ENCODE results near the gene FRMD4A. TPM values are rescaled to one million over a fixed set of nuclear protein-coding genes. Genes with fewer than 3 reads are reported as not detected.

Gene FRMD4A
- 10 to 100 TPM; 37.8 to 41.6 TPM for total RNA-seq
- long read RNA-seq, donor 1, partial matches to known transcripts = 0 of 20 reads
- long read RNA-seq, donor 1, other reads (novel, unspliced or antisense) = 17 of 20 reads
- long read RNA-seq, donor 2, transcript FRMD4A-209 (3 exons, 1,287 nt) = major isoform, 5 of 29 reads
- long read RNA-seq, donor 2, partial matches to known transcripts = 1 of 29 reads
- long read RNA-seq, donor 2, other reads (novel, unspliced or antisense) = 23 of 29 reads

- intact Hi-C loops (cut with DNase I) = no loop called here
- DNase-seq (ENCODE audit: low spot score) = no peak
These were observed at the start of gene FRMD4A for GRCh38 chr10:14330388-14331061. Gene FRMD4A, minus strand, starts transcription at chr10:14330924.

DNA sequence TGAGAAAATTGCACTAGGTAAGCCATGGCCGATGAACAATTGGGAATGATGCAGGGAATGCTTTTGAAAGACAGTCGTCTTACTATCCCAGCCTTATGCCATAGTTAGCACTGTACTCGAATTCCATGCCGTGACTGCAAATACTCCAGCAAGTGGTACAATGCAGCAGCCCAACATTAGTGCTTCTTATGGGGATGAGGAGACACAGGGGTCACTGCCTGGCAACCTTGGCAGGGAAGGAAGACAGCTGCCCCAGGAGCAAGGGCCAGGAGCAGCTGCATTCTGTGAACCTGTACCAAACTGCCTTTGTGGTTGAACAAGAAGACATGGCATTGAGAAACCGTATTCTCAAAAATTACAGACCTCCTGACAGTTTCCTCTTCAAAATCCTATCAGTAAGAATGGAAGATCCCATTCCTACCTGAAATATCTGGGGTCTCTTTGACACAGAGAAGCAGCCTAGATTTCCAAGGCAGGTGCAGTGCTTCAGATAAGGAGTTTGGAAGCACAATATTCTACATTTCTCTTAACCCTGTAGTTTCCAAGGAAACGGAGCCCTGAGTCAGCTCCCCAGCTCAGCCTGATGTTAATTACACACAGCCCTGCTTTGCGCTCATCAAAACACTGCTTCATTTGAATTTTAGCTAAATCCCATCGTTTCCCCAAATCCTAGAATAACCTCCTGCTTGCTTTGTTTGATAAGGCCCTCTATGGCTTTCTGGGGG, 49.0 kb upstream of the FRMD4A start:
- intact Hi-C loops (cut with DNase I) = no loop called here
- no peak for DNase-seq (ENCODE audit: low spot score)

DNA sequence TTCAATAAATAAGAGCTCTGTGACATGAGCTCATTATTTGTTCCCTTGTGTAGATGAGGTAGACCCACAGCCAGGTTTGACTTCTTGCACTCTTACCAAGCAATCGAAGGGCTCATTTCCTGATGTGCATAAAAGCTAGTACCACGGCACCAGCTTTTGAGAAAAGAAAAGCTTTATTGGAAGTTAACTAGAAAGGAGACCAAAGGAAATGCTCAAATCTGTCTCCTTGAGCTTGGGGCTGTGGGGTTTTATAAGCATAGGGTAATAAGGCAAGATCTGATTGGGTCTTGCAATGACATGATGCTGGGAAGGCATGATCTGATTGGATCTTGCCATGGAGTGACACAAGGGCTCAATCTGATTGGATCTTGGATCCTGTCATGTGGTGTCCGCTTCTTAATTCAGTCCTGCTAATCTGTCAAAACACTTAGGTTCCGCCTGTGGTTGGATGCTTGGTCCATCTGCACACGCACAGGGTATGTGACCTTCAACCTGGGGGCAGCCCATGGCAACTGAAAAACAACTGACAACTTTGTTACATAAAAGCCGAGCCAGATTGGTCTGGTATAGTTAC, 47.8 kb upstream of the FRMD4A start:
- DNase-seq (ENCODE audit: low spot score) = no peak
- intact Hi-C loops (cut with DNase I) = no loop called here

GRCh38 chr10:14377591-14378175, 47.0 kb upstream of the FRMD4A start:
- intact Hi-C loops (cut with DNase I) = no loop called here
- DNase-seq (ENCODE audit: low spot score) = no peak

DNA sequence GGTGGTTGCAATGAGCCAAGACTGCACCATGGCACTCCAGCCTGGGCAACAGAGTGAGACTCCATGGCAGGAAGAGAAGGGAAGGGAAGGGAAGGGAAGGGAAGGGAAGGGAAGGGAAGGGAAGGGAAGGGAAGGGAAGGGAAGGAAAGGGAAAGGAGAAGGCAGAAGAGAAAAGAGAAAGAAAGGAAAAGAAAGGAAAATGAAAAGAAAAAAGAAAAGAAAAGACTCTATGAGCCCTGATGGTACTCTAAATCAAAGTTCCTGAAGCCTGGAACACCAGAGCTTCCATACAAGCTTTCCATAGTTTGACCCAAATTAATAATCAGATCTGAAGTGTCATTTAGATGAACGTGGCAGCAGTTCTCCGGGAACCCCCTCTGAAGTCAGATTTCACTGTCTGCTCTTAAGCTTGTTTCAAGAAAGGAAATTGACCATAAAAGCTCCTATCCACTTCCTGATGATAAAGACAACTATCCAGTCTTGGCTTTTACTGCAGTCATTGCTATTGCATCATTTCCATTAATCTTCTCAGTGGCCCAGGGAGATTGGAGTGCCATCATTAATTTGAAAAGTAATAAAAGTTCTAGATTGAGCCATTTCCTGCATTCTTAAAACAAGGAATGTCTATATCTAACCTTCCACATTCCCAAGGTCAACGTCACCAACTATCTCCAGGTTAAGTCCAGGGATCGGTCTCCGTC, 44.2 kb upstream of the FRMD4A start:
- DNase-seq (ENCODE audit: low spot score) = no peak
- intact Hi-C loops (cut with DNase I) = no loop called here

GRCh38 chr10:14372606-14373005, 41.9 kb upstream of the FRMD4A start:
- intact Hi-C loops (cut with DNase I) = no loop called here
- no peak for DNase-seq (ENCODE audit: low spot score)

DNA sequence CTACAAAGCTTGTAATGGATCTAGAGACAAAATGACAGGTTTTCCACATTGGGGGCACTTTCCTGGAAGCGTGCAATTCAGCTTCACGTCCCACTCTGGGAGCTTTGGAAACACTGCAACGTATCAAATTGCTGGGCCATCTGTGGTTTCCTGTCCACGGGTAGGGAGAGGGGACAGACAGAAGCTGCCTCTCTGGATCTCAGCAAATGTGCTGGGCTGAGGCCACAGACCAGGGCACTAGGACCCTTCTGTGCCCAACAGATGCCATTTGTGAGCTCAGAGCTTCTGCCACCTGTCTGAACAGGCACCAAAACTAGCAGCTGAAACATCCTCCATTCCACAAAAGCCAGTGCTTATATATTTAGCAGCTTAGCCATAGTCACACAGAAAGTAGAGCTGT, 40.9 kb upstream of the FRMD4A start:
- intact Hi-C loops (cut with DNase I) = no loop called here
- no peak for DNase-seq (ENCODE audit: low spot score)

DNA sequence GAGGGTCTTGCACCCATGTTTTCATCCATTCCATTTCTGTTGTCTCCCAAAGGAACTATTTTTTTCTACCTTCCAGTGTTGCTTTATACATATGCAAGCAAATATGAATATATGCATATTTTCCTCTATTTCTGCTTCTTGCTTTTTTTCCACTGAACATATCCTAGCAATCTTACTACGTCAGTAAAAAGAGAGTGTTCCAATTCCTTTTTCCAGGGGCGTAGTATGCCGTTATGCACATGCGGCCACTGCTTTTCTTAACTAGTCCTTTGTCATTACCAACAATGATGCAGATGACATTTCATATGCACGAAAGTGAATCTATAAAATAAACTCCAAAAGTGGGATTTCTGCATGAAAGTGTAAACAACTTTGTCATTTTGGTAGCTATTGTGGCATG, 40.2 kb upstream of the FRMD4A start:
- intact Hi-C loops (cut with DNase I) = no loop called here
- no peak for DNase-seq (ENCODE audit: low spot score)

DNA sequence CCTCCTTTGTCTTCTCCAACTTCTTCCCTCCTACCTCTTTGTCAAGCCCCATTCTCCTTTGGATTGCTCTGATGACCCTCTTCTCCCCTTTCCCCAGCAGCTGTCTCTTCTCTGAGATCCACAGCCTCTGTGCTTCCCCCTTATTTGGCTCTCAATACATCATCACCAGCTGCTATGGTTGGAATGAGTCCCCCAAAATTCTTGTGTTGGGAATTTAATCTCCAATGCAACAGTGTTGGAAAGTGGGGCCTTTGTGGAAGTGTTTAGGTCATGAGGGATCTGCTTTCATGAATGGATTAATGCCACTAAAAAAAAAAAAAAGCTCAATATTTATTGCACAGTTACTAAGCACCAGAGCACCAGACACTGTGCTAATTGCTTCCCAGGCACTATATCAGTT, 39.2 kb upstream of the FRMD4A start:
- intact Hi-C loops (cut with DNase I) = no loop called here
- DNase-seq (ENCODE audit: low spot score) = no peak

DNA sequence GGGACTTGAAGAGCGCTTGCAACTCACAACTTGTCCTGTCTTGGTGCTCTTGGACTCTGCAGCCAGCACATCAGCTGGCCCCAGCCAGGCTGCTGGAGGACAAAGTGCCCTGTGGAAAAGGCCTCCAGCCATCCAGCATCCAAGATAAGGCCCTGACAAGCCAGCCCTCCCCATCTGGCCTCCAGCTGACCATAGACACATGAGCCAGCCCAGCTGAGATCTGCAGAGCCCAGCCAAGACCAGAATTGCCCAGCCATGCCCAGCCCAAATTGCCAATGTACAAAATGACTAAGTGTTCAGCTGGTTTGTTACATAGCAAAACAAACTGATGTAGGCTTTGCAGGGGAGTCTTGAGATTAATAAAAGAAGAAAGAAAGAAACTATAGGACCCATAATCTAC, 36.0 kb upstream of the FRMD4A start:
- DNase-seq (ENCODE audit: low spot score) = no peak
- intact Hi-C loops (cut with DNase I) = no loop called here

DNA sequence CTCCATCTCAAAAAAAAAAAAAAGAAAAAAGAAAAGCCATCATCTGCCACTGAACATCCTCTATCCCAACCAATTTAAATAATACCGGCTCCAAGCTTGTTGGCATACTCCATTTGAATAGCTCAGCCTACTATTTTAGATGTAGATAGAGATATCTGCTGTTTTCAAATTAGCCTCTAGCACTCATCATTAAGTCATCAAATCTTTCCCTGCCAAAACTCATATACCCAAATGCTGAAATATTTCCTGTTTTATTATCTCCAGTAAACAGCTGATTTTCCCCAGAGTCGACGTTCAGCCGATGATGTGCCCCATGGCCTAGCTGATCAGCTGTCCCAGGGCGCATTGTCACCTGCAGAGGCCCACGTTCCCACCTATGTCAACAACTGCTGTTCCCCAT, 34.5 kb upstream of the FRMD4A start:
- intact Hi-C loops (cut with DNase I) = no loop called here
- DNase-seq (ENCODE audit: low spot score) = no peak

DNA sequence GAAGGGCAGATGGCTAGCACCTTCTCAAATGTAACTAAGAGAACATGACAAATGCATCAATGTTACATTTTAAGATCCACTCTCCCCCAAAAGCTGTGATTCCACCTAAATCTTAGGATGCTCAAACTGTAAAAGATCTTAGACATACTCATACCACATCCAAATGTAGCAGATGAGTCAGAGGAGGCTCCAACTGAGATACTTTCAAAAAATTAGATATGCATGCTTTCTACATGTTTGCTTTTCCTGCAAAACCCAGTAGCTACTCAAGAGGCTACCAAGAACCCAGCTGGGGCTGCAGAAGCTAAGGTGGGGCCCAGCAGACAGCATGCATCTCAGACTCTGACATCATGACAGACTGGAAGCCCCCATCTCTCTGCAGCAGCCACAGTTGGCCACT, 31.4 kb upstream of the FRMD4A start:
- intact Hi-C loops (cut with DNase I) = no loop called here
- no peak for DNase-seq (ENCODE audit: low spot score)

GRCh38 chr10:14360961-14361360, 30.2 kb upstream of the FRMD4A start:
- no peak for DNase-seq (ENCODE audit: low spot score)
- intact Hi-C loops (cut with DNase I) = no loop called here

DNA sequence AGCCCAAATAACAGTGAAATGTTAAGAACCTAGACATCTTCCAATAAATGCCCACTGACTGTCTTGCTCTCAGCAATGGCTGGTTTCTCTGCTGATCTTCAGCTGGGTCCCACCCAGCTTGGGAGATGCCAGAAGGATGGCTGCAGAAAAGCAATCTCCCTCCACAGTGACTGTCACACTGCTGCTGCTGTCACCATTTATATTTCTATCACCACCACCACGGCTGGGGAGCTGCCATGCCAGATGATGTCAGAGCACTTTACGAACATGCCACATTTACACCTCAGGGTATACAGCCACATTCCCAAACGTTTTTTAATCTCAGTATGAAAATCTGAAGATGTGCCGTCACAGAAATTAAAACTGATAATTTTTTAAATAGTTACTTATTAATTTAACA, 29.8 kb upstream of the FRMD4A start:
- intact Hi-C loops (cut with DNase I) = no loop called here
- DNase-seq (ENCODE audit: low spot score) = no peak

GRCh38 chr10:14358886-14359573, 28.3 kb upstream of the FRMD4A start:
- no peak for DNase-seq (ENCODE audit: low spot score)
- intact Hi-C loops (cut with DNase I) = no loop called here

GRCh38 chr10:14356921-14357320, 26.2 kb upstream of the FRMD4A start:
- no peak for DNase-seq (ENCODE audit: low spot score)
- intact Hi-C loops (cut with DNase I) = no loop called here

DNA sequence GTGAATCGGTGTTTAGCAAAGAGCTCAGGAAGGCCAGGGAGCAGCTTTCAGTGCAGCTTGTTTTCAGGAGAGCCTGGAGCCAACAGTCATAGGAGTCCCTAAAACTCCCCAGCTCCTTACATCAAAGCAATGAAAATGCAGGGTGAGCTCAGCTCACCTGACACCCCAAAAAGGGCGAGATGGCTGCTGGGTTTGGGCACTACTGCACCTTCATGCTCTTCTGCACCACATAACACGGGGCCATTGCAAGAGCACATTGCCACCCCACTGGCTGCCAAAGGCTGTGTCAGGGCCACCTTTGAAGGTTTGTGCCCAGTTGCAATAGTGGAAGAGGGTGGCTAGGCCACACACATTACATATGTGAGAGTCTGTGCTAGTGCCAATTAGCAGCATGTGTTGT, 25.0 kb upstream of the FRMD4A start:
- intact Hi-C loops (cut with DNase I) = no loop called here
- no peak for DNase-seq (ENCODE audit: low spot score)

DNA sequence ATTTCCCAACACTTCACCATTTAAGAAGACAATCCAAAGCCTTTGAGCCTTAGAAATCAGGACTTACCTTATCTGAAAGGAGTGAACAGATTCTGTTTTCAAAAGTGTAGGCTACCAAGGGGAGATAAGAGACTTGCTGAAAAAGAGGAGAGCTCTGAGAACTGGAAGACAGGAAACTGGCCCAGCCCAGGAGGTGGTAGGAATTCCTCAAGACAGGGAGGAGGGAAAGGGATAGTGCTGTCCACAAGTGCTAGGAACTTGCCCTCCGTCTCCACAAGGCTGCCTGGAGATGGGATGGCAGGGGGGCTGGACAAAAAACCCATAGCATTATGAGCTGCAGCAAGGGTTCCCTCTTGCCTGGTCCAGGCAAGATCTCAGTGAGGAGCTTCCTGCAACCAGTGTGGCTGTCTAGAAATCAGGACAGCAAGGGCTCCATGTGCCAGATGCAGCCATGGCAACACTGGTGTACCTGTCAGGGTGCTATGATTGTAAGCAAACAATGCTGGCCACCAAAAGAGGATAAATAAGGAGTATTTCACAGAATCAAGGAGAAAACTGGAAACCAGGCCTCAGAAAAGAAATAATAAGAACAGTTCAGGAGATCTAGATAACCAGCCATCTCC, 22.7 kb upstream of the FRMD4A start:
- no peak for DNase-seq (ENCODE audit: low spot score)
- intact Hi-C loops (cut with DNase I) = no loop called here

GRCh38 chr10:14350006-14350405, 19.3 kb upstream of the FRMD4A start:
- no peak for DNase-seq (ENCODE audit: low spot score)
- intact Hi-C loops (cut with DNase I) = no loop called here
